ENCODE data around the gene TMEM163. TPM values are rescaled to one million over a fixed set of nuclear protein-coding genes. Genes with fewer than 3 reads are reported as not detected.

Gene TMEM163
- polyA plus RNA-seq, 1 experiment = not detected

DNA sequence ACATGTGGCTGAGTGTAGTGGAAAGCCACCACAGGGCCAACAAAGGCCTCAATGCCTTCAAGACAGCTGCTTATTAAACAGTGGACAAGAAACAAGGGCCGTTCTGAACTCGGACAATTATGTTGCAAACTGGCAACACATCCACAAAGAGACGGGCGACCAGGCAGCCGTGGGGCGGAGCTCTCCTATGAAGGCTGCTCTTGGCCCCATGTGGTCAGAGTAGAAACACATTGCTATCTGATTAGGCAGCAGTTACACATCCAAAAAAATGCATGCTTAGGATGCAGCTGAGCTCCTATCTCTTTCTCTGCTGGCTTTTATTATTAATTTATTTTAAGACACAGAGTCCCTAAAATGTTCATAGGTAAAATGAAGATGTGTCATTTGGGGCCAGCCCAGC, 163.4 kb downstream of the TMEM163 start:
- DNase-seq (ENCODE audit: low read depth, low spot score) = no peak
- H3K27ac ChIP-seq (ENCODE audit: low read depth, low read length) = no peak overlapping the region
- H3K9me3 ChIP-seq (ENCODE audit: control insufficient read depth, insufficient read depth, low read length) = no peaks in the 10 kb centered on the region
- TF ChIP-seq, protein P1, sequence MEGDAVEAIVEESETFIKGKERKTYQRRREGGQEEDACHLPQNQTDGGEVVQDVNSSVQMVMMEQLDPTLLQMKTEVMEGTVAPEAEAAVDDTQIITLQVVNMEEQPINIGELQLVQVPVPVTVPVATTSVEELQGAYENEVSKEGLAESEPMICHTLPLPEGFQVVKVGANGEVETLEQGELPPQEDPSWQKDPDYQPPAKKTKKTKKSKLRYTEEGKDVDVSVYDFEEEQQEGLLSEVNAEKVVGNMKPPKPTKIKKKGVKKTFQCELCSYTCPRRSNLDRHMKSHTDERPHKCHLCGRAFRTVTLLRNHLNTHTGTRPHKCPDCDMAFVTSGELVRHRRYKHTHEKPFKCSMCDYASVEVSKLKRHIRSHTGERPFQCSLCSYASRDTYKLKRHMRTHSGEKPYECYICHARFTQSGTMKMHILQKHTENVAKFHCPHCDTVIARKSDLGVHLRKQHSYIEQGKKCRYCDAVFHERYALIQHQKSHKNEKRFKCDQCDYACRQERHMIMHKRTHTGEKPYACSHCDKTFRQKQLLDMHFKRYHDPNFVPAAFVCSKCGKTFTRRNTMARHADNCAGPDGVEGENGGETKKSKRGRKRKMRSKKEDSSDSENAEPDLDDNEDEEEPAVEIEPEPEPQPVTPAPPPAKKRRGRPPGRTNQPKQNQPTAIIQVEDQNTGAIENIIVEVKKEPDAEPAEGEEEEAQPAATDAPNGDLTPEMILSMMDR (IDR thresholded peaks at IDR 0.05; ENCODE audit: low read depth, low read length) = no peak
- ChIA-PET POLR2A (no interaction called here), CTCF (no interaction called here)
- H3K27me3 ChIP-seq (ENCODE audit: control insufficient read depth, insufficient read depth, low read length) = no peaks in the 10 kb centered on the region
- H3K4me3 ChIP-seq (ENCODE audit: low read depth, low read length) = no peak overlapping the region

DNA sequence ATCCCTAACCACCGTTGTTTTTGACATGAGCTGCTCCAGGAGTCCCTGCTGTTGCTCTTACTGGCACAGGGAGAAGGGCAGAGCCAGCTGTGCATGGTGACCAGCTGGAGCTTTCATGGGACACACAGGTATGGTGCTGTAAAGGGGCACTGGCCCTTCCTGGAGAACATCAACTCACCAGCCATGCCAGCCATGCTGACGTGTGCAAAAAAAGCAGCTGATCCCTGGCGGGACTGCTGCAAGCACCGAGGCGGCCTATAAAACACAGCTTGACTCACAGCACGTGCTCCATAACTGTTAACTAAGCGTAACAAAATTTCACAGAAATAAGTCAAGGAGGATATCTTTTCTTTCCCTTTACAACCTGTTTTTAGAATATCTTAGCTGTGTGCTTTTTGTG, 165.1 kb downstream of the TMEM163 start:
- H3K27ac ChIP-seq (ENCODE audit: low read depth, low read length) = no peak overlapping the region
- TF ChIP-seq, protein P1 (IDR thresholded peaks at IDR 0.05; ENCODE audit: low read depth, low read length) = no peak
- no peaks in the 10 kb centered on the region for H3K9me3 ChIP-seq (ENCODE audit: control insufficient read depth, insufficient read depth, low read length)
- H3K27me3 ChIP-seq (ENCODE audit: control insufficient read depth, insufficient read depth, low read length) = no peaks in the 10 kb centered on the region
- no peak for DNase-seq (ENCODE audit: low read depth, low spot score)
- CTCF ChIA-PET = no interaction called here
- no peak overlapping the region for H3K4me3 ChIP-seq (ENCODE audit: low read depth, low read length)
- POLR2A ChIA-PET = no interaction called here

DNA sequence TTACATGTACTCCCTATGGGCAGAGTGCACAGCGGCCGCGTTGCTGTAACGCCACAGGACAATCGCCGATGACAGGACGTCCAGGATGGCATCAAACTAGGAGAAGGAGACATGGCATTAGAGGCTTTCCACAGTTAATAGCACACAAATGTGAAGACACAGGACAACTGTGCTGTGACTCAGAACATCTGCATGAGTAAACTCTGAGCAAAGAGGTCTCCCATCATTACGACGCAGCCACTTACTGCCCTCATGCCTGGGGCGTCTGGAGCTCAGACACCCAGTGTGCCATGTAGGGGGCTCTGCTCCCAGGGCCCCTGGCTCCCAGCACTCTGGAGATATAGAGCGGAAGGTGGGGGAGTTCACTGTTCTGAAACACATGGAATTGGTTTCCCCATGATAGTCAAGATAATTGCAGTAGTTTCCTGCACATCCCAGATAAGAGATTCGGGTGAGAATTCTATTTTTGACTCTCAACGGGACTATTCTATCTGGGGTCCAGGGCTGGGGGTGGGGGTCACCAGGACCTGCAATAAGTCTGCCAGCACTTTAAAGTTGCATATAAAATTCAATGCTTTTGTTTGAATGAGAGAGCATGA, 168.1 kb downstream of the TMEM163 start:
- DNase-seq (ENCODE audit: low read depth, low spot score) = no peak
- Histone ChIP-seq H3K27me3 (ENCODE audit: control insufficient read depth, insufficient read depth, low read length) (no peaks in the 10 kb centered on the region), H3K4me3 (ENCODE audit: low read depth, low read length) (no peak overlapping the region), H3K27ac (ENCODE audit: low read depth, low read length) (no peak overlapping the region), H3K9me3 (ENCODE audit: control insufficient read depth, insufficient read depth, low read length) (no peaks in the 10 kb centered on the region)
- TF ChIP-seq, protein P1 (IDR thresholded peaks at IDR 0.05; ENCODE audit: low read depth, low read length) = no peak
- ChIA-PET POLR2A (no interaction called here), CTCF (no interaction called here)

DNA sequence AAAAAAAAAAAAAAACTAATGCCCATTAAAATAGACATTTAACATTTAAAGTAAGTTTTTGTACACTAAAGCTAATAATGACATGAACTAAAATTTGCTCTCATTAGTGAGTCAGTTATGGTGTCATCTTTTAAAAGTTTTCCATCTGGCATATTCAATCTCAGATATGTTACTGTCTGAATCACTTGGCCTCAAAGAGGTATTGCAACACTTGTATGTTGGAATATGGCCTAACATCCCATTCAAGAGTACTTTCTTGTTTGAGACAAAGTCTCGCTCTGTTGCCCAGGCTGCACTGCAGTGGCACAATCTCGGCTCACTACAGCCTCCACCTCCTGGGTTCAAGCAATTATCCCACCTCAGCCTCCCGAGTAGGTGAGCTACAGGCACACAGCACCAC, 169.7 kb downstream of the TMEM163 start:
- no peaks in the 10 kb centered on the region for H3K27me3 ChIP-seq (ENCODE audit: control insufficient read depth, insufficient read depth, low read length)
- POLR2A ChIA-PET = no interaction called here
- no peak for DNase-seq (ENCODE audit: low read depth, low spot score)
- H3K27ac ChIP-seq (ENCODE audit: low read depth, low read length) = no peak overlapping the region
- no peaks in the 10 kb centered on the region for H3K9me3 ChIP-seq (ENCODE audit: control insufficient read depth, insufficient read depth, low read length)
- TF ChIP-seq, protein P1 (IDR thresholded peaks at IDR 0.05; ENCODE audit: low read depth, low read length) = no peak
- H3K4me3 ChIP-seq (ENCODE audit: low read depth, low read length) = no peak overlapping the region
- CTCF ChIA-PET = interaction anchor here (0.7 kb wide), 1 partner anchor 294 kb away, joined by 3 read pairs; no protein-coding TSS in a partner anchor

DNA sequence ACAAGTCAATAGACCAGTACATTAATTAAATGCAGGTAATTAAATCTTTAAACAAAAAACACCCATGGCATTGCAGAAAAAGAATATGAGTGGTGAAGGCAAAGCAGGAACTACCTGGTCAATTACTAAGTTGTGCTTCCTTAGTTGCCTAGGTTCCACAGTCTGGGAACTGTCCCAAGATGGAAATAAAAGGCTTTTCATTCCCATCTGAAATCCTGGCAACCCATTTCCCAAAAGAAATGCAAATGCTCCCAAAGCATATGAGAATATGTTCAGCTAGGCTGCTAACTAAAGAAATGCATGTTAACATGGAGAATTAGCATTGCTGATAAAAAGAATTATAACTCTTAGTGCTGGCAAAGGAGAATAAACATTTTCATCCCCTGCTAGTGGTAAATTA, 177.8 kb downstream of the TMEM163 start:
- no peak overlapping the region for H3K4me3 ChIP-seq (ENCODE audit: low read depth, low read length)
- TF ChIP-seq, protein P1 (IDR thresholded peaks at IDR 0.05; ENCODE audit: low read depth, low read length) = no peak
- H3K9me3 ChIP-seq (ENCODE audit: control insufficient read depth, insufficient read depth, low read length) = no peaks in the 10 kb centered on the region
- DNase-seq (ENCODE audit: low read depth, low spot score) = no peak
- H3K27me3 ChIP-seq (ENCODE audit: control insufficient read depth, insufficient read depth, low read length) = peaks cover 8% of the 10 kb centered on the region
- ChIA-PET CTCF (no interaction called here), POLR2A (no interaction called here)
- H3K27ac ChIP-seq (ENCODE audit: low read depth, low read length) = no peak overlapping the region
